Measurements from ENCODE around the gene MAPKAP1.

- TF ChIP-seq CTCF (IDR thresholded peaks at IDR 0.05; ENCODE audit: low read depth, low read length, poor library complexity, severe bottlenecking) (no peak), EZH2phosphoT487 (IDR thresholded peaks at IDR 0.05; ENCODE audit: borderline replicate concordance, low read length) (no peak)
Observed at GRCh38 chr9:125433461-125434011, 273.5 kb downstream of the MAPKAP1 start.
